ENCODE measurements around the gene SMAD6.
A peak's percentile ranks its signal among the peaks of the same experiment; 100 is the strongest.
"Not testable (repeated sequence)": the region's sequence is repeated elsewhere in the genome, so short reads cannot be mapped to it uniquely, and the experiment has no call there.

SMAD6 gene

DNA sequence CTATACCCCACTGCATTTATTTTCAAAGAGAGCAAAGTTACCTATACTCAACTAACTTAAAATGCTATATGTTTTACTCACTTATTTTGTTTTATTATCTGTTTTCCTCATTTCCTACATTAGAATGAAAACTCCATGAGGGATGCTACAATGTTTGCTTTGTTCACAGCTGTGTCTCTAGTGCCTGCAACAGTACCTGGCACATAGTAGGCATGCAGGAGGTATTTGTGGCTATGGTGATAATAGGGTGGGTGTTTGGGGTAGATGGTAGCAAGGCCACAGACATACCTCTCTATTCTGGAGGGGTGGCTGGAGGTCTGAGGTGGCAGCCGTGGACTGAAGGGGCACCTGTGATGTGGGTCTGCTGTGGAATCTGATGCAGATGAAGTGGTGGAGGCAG, 24.7 kb upstream of the SMAD6 start:
- no peak for DNase-seq

GRCh38 chr15:66679061-66679656, 22.9 kb upstream of the SMAD6 start:
- DNase-seq: no peak

DNA sequence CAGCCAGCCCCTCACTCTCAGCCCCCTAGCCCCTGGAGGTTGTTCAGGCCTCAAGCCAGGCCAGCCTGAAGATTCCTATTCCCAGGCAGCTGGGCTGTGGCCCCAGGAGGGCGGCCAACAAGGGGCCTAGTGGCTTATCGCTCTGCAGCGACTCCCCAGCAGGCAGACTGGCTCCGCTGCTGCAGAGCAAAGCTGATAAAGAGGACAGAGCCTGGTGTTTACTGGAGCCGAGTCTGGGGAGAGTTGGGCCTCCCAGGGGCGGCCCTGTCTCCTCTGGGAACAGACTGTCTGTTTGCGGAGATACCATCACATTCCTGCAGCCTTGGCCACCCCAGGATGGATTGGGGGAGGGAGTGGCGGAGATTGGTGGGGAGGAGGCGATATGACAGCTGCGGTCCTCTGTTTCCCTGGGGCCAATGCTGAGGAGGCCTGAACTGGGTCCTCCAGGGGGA, 22.4 kb upstream of the SMAD6 start:
- no peak for DNase-seq

GRCh38 chr15:66680502-66680901, 21.5 kb upstream of the SMAD6 start:
- no peak for DNase-seq

GRCh38 chr15:66681395-66681794, 20.6 kb upstream of the SMAD6 start:
- no peak for DNase-seq

GRCh38 chr15:66682246-66682645, 19.8 kb upstream of the SMAD6 start:
- DNase-seq: no peak

GRCh38 chr15:66682865-66683264, 19.2 kb upstream of the SMAD6 start:
- no peak for DNase-seq

DNA sequence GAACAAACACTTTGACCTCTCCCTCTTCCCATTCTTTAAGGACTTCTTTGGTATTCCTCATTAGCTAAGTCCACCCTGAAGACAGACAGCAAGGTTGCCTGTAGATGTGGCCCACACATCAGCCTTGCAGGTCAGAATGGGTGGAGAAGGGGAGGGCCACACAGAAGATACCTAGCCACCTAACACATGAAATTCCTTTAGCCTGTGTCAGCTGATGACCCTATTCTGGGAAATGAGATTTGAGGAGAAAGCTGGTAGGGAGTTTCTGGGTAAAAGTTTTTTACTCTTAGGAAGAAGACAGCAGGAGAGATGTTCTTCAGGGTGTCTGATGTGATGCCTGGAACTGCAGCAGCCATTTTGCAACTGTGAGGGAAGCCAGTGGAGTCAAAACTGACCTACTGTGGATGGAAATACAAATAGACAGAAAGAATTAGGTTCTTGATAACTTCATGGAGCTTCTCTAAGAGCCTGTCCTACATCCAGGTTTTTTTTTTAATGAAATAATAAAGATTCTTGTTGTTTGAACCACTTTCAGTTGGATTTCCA, 17.8 kb upstream of the SMAD6 start:
- no peak for DNase-seq

DNA sequence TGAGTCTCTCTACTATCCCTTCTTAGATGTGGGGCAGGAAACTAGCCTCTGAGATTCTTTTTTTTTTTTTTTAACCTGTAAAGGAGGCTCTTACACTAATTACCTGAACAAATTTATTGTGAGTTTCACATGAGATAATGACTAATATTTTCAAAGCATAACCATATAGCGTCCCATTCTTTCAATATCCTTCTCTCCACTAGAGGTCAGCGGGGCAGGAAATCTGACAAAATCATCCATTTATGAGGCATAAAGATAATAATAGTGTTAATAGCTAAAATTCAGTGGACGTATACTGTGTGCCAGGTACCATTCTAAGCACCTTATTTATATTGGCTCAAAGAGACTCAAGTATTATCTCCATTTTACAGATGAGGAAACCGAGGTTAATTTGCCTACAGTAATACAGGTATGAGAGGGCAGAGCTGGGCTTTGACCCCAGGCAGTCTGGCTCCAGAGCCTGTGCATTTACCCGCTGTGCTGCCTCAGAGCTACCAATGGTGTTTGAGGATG, 16.3 kb upstream of the SMAD6 start:
- DNase-seq: no peak

- DNase-seq: not testable (repeated sequence)
Measured at GRCh38 chr15:66690912-66691311, 11.1 kb upstream of the SMAD6 start.

DNA sequence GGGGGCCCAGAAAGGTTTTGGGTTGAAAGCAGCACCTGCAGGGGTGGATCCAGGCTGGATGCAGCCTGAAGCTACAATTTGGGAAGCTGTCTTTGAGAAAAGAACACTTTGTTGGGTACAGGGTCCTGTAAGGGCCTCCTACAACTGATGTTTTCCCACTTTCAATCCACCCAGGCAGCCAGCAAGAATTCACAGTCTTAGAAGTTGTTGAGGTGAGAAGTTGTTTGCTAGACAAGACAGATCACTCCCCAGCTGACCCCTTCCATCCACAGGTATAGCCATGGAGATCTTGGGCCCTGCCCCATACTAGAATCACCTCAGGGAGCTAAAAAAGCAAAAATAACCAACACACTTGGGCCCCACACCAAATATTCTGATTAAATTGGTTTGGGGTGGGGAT, 10.3 kb upstream of the SMAD6 start:
- DNase-seq: no peak

DNA sequence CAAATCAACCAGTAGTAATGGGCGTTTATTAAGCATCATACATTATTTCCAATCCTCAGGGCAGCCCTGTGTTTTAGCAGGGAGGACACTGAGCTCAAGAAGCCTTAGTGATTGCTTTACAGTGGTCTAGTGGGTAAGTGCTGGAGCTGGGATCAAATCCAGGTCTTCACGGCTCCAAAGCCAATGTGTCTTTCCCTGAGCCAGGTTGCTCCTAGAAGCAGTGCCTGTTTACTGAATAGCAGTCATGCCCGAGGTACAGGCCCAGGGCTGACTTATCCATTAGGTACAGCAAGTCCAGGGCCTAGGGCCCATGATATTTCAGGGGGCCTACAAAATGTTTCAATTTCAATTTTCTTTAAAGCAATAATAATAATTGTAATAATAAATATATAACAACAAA, 9.6 kb upstream of the SMAD6 start:
- peak in 1 of 2 experiments; percentile 27 for DNase-seq

- no peak for DNase-seq
Measured at GRCh38 chr15:66692808-66693596, 9.0 kb upstream of the SMAD6 start.

DNA sequence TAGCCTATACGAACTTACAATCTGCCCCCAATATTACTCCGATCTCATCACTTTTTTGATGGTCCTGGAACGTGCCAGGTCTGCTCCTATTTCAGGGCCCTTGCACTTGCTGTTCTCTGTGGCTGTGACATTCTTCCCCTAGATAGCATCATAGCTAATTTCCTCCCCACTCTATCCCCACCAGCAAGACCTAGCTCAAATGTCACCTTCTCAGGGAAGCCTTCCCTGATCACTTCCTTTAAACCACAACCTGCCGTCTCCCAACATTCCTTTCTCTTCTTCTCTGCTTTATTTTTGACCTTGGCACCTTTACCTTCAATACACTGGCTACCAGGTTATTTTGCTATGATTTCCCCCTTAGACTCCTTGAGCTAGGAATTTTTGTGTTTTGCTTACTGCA, 5.3 kb upstream of the SMAD6 start:
- DNase-seq: no peak

DNA sequence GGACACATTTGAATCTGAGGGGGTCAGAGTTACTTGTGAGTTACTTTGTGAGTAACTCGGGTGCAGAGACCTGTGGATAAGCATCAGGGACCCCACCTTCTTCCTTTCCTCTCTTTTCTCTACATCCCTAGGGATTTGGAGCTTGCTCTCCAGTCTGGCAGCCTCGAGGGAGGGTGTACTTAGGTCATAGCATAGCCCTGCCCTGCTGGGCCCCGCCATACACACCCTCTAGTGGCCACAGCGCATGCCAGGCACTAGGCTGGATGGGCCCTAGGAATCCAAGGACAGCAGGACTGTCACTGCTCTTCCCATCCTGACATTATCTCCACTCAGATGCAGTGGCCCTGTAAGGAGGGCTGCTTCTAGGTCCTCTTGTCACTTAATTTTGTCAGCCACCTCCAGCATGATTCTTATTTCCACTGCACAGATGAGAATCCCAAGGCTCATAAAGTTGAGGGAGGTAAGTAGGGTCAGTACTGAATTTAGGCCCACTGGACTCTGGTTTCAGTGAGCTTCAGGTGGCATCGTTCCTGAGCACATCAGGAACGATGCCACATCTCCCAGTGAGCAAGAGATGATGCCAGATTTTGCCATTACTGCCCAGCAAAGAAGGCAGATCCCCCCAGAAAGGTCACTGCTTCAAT, 3.6 kb upstream of the SMAD6 start:
- DNase-seq: peak in 1 of 2 experiments; percentile 46

- no peak for DNase-seq
Measured at GRCh38 chr15:66698971-66699370, 3.1 kb upstream of the SMAD6 start.

DNA sequence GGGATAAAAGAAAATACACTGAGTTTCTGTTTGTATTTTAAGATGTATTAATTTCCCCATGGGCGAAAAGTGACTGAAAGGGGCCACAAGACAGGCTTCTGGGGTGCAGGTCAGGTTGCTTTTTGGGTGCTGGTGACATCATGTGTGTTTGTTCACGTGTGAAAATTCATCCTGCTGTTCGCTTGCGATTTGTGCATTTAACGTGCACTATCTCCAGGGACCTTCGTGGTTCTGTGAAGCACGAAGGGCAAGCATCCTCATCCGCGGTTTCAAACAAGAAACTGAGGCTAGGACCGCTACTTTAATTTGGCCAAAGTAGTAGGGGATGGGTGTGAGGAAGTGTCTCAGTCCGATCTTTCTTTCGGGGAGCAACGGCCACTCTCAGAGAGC, 1.6 kb upstream of the SMAD6 start:
- no peak for DNase-seq

GRCh38 chr15:66700802-66701421, 1.1 kb upstream of the SMAD6 start:
- peak; percentile 84 to 96 for DNase-seq

DNA sequence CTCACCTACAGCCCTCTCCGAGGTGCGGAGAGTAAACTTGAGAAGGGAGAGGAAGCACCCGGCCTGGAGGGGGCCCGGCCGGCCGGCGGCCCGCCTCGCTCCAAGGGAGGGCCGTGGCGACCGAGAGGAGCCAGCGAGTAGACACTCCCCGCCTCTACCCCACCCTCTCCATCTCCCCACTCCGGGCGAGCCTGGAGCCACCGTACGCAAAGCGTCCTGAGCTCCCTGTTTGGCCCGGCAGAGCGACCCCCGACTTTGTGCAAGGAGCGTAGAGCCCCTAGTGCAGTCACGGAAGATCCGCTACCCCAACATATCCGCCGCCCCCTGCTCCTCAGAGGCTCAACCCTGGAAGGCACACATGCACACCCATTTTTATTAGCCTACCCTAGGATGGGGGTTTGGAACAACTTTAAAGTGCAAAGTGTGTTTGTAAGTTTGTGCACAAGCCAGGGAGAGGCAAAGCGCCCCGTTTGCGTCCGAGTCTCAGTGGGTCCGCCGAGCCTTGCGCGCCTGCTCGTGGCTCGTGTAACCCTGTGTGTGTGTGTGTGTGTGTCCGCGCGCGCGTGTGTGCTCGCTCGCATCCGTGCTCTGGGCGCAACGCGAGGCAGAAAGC, 508 bp upstream of the SMAD6 start:
- no peak for DNase-seq

GRCh38 chr15:66702787-66703539, 927 bp downstream of the SMAD6 start:
- DNase-seq: no peak

- DNase-seq: peak in 1 of 2 experiments; percentile 22
Measured at GRCh38 chr15:66703540-66703941, 1.5 kb downstream of the SMAD6 start.

Measured in NCI-H446 (cell line).